ENCODE results near the gene STUM. TPM values are rescaled to one million over a fixed set of nuclear protein-coding genes. Genes with fewer than 3 reads are reported as not detected.

Gene STUM
- total and polyA plus RNA-seq, 4 donors: 0.13 to 3.0 (median 1.7) TPM

- intact Hi-C loops (cut with DNase I): no loop called here
- no peak for DNase-seq
- no peak overlapping the region for H3K27ac ChIP-seq (ENCODE audit: low read depth in 1 of 2, low read length in 2 of 2)
- H3K36me3 ChIP-seq (ENCODE audit: control insufficient read depth in 1 of 2, insufficient read depth in 2 of 2, low read length in 1 of 2): no peaks in the 10 kb centered on the region
- no peaks in the 10 kb centered on the region for H3K4me1 ChIP-seq (ENCODE audit: control insufficient read depth in 1 of 2, insufficient read depth in 2 of 2, low read length in 2 of 2)
- ATAC-seq (ENCODE audit: low FRiP score): no peak
- WGBS, 2 donors: 95 to 97% methylated on average over 11 of the region's 11 CpGs
- H3K4me3 ChIP-seq (ENCODE audit: low read length in 2 of 2): no peak overlapping the region
- H3K9me3 ChIP-seq (ENCODE audit: control insufficient read depth, low read length): no peaks in the 10 kb centered on the region
- no peaks in the 10 kb centered on the region for H3K27me3 ChIP-seq (ENCODE audit: control insufficient read depth in 1 of 2, insufficient read depth in 2 of 2, low read length in 1 of 2)
Measured at GRCh38 chr1:226578946-226579578, 30.5 kb downstream of the STUM start.

- intact Hi-C loops (cut with DNase I): no loop called here
- H3K36me3 ChIP-seq (ENCODE audit: control insufficient read depth in 1 of 2, insufficient read depth in 2 of 2, low read length in 1 of 2): no peaks in the 10 kb centered on the region
- no peaks in the 10 kb centered on the region for H3K27me3 ChIP-seq (ENCODE audit: control insufficient read depth in 1 of 2, insufficient read depth in 2 of 2, low read length in 1 of 2)
- no peaks in the 10 kb centered on the region for H3K4me1 ChIP-seq (ENCODE audit: control insufficient read depth in 1 of 2, insufficient read depth in 2 of 2, low read length in 2 of 2)
- ATAC-seq (ENCODE audit: low FRiP score) (no peak), DNase-seq (peak in 1 of 2 donors; percentile 23)
- H3K4me3 ChIP-seq (ENCODE audit: low read length in 2 of 2): no peak overlapping the region
- H3K27ac ChIP-seq (ENCODE audit: low read depth in 1 of 2, low read length in 2 of 2): no peak overlapping the region
- no peaks in the 10 kb centered on the region for H3K9me3 ChIP-seq (ENCODE audit: control insufficient read depth, low read length)
- 97 to 100% methylated on average over 6 of the region's 6 CpGs for WGBS, 2 donors
Measured at GRCh38 chr1:226579781-226580323, 31.3 kb downstream of the STUM start.

- DNase-seq (peak in 1 of 2 donors; percentile 10), ATAC-seq (ENCODE audit: low FRiP score) (no peak)
- H3K27me3 ChIP-seq (ENCODE audit: control insufficient read depth in 1 of 2, insufficient read depth in 2 of 2, low read length in 1 of 2): no peaks in the 10 kb centered on the region
- WGBS, 2 donors: 58 to 66% methylated on average over 6 of the region's 6 CpGs
- H3K36me3 ChIP-seq (ENCODE audit: control insufficient read depth in 1 of 2, insufficient read depth in 2 of 2, low read length in 1 of 2): no peaks in the 10 kb centered on the region
- H3K9me3 ChIP-seq (ENCODE audit: control insufficient read depth, low read length): no peaks in the 10 kb centered on the region
- intact Hi-C loops (cut with DNase I): no loop called here
- H3K4me1 ChIP-seq (ENCODE audit: control insufficient read depth in 1 of 2, insufficient read depth in 2 of 2, low read length in 2 of 2): no peaks in the 10 kb centered on the region
- no peak overlapping the region for H3K27ac ChIP-seq (ENCODE audit: low read depth in 1 of 2, low read length in 2 of 2)
- no peak overlapping the region for H3K4me3 ChIP-seq (ENCODE audit: low read length in 2 of 2)
Measured at GRCh38 chr1:226580625-226581270, 32.2 kb downstream of the STUM start.

GRCh38 chr1:226581650-226582330 is 33.2 kb downstream of the STUM start:
- Histone ChIP-seq H3K4me1 (ENCODE audit: control insufficient read depth in 1 of 2, insufficient read depth in 2 of 2, low read length in 2 of 2) (no peaks in the 10 kb centered on the region), H3K36me3 (ENCODE audit: control insufficient read depth in 1 of 2, insufficient read depth in 2 of 2, low read length in 1 of 2) (no peaks in the 10 kb centered on the region), H3K4me3 (ENCODE audit: low read length in 2 of 2) (no peak overlapping the region), H3K9me3 (ENCODE audit: control insufficient read depth, low read length) (no peaks in the 10 kb centered on the region), H3K27ac (ENCODE audit: low read depth in 1 of 2, low read length in 2 of 2) (no peak overlapping the region), H3K27me3 (ENCODE audit: control insufficient read depth in 1 of 2, insufficient read depth in 2 of 2, low read length in 1 of 2) (no peaks in the 10 kb centered on the region)
- ATAC-seq (ENCODE audit: low FRiP score) (no peak), DNase-seq (peak; percentile 17 to 45)
- intact Hi-C loops (cut with DNase I): no loop called here
- 97% methylated on average over 8 of the region's 8 CpGs for WGBS, 2 donors

- Histone ChIP-seq H3K4me3 (ENCODE audit: low read length in 2 of 2) (no peak overlapping the region), H3K9me3 (ENCODE audit: control insufficient read depth, low read length) (no peaks in the 10 kb centered on the region), H3K27me3 (ENCODE audit: control insufficient read depth in 1 of 2, insufficient read depth in 2 of 2, low read length in 1 of 2) (no peaks in the 10 kb centered on the region), H3K27ac (ENCODE audit: low read depth in 1 of 2, low read length in 2 of 2) (no peak overlapping the region), H3K4me1 (ENCODE audit: control insufficient read depth in 1 of 2, insufficient read depth in 2 of 2, low read length in 2 of 2) (no peaks in the 10 kb centered on the region), H3K36me3 (ENCODE audit: control insufficient read depth in 1 of 2, insufficient read depth in 2 of 2, low read length in 1 of 2) (no peaks in the 10 kb centered on the region)
- DNase-seq (no peak), ATAC-seq (ENCODE audit: low FRiP score) (no peak)
- WGBS, 2 donors: 94% methylated on average over 3 of the region's 3 CpGs
- intact Hi-C loops (cut with DNase I): no loop called here
Measured at GRCh38 chr1:226582966-226583365, 34.4 kb downstream of the STUM start.

- no peaks in the 10 kb centered on the region for H3K36me3 ChIP-seq (ENCODE audit: control insufficient read depth in 1 of 2, insufficient read depth in 2 of 2, low read length in 1 of 2)
- H3K27ac ChIP-seq (ENCODE audit: low read depth in 1 of 2, low read length in 2 of 2): no peak overlapping the region
- ATAC-seq (ENCODE audit: low FRiP score): no peak
- H3K9me3 ChIP-seq (ENCODE audit: control insufficient read depth, low read length): no peaks in the 10 kb centered on the region
- intact Hi-C loops (cut with DNase I): no loop called here
- DNase-seq: no peak
- no peaks in the 10 kb centered on the region for H3K4me1 ChIP-seq (ENCODE audit: control insufficient read depth in 1 of 2, insufficient read depth in 2 of 2, low read length in 2 of 2)
- H3K27me3 ChIP-seq (ENCODE audit: control insufficient read depth in 1 of 2, insufficient read depth in 2 of 2, low read length in 1 of 2): no peaks in the 10 kb centered on the region
- H3K4me3 ChIP-seq (ENCODE audit: low read length in 2 of 2): no peak overlapping the region
- 78 to 92% methylated on average over 3 of the region's 3 CpGs for whole genome bisulfite sequencing, 2 donors
Measured at GRCh38 chr1:226584164-226584563, 35.6 kb downstream of the STUM start.

GRCh38 chr1:226586116-226586515 is 37.6 kb downstream of the STUM start:
- DNase-seq (no peak), ATAC-seq (ENCODE audit: low FRiP score) (no peak)
- Histone ChIP-seq H3K36me3 (ENCODE audit: control insufficient read depth in 1 of 2, insufficient read depth in 2 of 2, low read length in 1 of 2) (no peaks in the 10 kb centered on the region), H3K27me3 (ENCODE audit: control insufficient read depth in 1 of 2, insufficient read depth in 2 of 2, low read length in 1 of 2) (no peaks in the 10 kb centered on the region), H3K9me3 (ENCODE audit: control insufficient read depth, low read length) (no peaks in the 10 kb centered on the region), H3K27ac (ENCODE audit: low read depth in 1 of 2, low read length in 2 of 2) (no peak overlapping the region), H3K4me1 (ENCODE audit: control insufficient read depth in 1 of 2, insufficient read depth in 2 of 2, low read length in 2 of 2) (no peaks in the 10 kb centered on the region), H3K4me3 (ENCODE audit: low read length in 2 of 2) (no peak overlapping the region)
- 94 to 96% methylated on average over 7 of the region's 7 CpGs for WGBS, 2 donors
- intact Hi-C loops (cut with DNase I): no loop called here

- H3K36me3 ChIP-seq (ENCODE audit: control insufficient read depth in 1 of 2, insufficient read depth in 2 of 2, low read length in 1 of 2): no peaks in the 10 kb centered on the region
- intact Hi-C loops (cut with DNase I): no loop called here
- no peaks in the 10 kb centered on the region for H3K4me1 ChIP-seq (ENCODE audit: control insufficient read depth in 1 of 2, insufficient read depth in 2 of 2, low read length in 2 of 2)
- no peak overlapping the region for H3K27ac ChIP-seq (ENCODE audit: low read depth in 1 of 2, low read length in 2 of 2)
- H3K4me3 ChIP-seq (ENCODE audit: low read length in 2 of 2): no peak overlapping the region
- DNase-seq (no peak), ATAC-seq (ENCODE audit: low FRiP score) (no peak)
- no peaks in the 10 kb centered on the region for H3K9me3 ChIP-seq (ENCODE audit: control insufficient read depth, low read length)
- 89 to 90% methylated on average over 16 of the region's 16 CpGs for WGBS, 2 donors
- no peaks in the 10 kb centered on the region for H3K27me3 ChIP-seq (ENCODE audit: control insufficient read depth in 1 of 2, insufficient read depth in 2 of 2, low read length in 1 of 2)
Measured at GRCh38 chr1:226586650-226587422, 38.3 kb downstream of the STUM start.
